ENCODE measurements around the gene ACOT7.

DNA sequence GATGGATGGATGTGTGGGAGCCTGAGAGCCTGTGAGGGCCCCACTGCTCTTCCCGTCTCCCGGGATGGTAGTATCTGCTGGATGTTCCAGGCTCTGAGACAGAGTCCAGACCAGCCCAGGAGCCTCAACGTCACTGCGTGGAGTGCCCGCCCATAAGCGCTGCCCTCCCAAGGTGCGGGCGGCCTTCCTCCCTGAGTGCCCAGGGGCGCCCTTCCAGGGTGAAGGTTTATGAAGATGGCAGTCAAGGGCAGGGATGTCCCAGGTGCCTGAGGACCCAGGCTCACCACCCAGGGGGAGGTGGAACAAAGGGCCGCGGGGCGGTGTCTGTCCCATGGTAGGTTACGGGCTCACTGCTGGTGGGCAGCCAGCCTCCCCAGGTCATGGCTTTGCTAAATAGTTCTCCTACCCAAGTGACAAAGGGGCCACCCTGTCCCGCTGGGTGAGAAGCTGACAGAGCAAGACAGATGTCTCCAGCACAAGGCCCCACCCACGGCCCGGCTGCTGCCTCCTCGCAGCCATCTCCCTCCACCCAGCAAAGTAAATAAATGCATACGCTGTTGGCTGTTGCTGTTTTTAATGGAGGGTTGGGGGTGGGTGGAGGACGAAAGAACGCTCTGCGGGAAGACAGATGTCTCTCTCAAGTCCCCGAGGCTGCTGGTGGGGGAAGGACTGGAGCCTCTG is 123.7 kb downstream of the ACOT7 start:
- TF ChIP-seq, protein P1, sequence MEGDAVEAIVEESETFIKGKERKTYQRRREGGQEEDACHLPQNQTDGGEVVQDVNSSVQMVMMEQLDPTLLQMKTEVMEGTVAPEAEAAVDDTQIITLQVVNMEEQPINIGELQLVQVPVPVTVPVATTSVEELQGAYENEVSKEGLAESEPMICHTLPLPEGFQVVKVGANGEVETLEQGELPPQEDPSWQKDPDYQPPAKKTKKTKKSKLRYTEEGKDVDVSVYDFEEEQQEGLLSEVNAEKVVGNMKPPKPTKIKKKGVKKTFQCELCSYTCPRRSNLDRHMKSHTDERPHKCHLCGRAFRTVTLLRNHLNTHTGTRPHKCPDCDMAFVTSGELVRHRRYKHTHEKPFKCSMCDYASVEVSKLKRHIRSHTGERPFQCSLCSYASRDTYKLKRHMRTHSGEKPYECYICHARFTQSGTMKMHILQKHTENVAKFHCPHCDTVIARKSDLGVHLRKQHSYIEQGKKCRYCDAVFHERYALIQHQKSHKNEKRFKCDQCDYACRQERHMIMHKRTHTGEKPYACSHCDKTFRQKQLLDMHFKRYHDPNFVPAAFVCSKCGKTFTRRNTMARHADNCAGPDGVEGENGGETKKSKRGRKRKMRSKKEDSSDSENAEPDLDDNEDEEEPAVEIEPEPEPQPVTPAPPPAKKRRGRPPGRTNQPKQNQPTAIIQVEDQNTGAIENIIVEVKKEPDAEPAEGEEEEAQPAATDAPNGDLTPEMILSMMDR (IDR thresholded peaks at IDR 0.05; ENCODE audit: insufficient read depth, low read length, poor library complexity, severe bottlenecking), result no peak
- TF ChIP-seq EZH2phosphoT487 (conservative IDR thresholded peaks at IDR 0.05; ENCODE audit: low read length), result no peak

Data from SU-DHL-6 (cell line).